RWPE2 (cell line): ENCODE measurements around the gene KAZN.

Experiments
- ATAC-seq: fragments of 200-7000 bp; cut with Tn5 transposase; 3 replicates; pipeline ENCODE4 v1.9.1; 2021; ENCODE audit warnings: low read depth
- DNase-seq: peaks from one replicate; pipeline ENCODE4 v3.0.0-alpha.2; 2020; ENCODE audit warnings: low spot score
- H3K27ac ChIP-seq: fragments of 450-650 bp; 2 replicates; pipeline ENCODE4 v1.5.1; 2017; ENCODE audit warnings: mild to moderate bottlenecking; ENCODE audit not compliant: poor library complexity, severe bottlenecking
- H3K27me3 ChIP-seq: fragments of 250-450 bp; sonication (Bioruptor Pico); 2 replicates; pipeline ENCODE4 v1.5.1; 2021; ENCODE audit warnings: mild to moderate bottlenecking, moderate library complexity; ENCODE audit not compliant: insufficient read depth, poor library complexity, severe bottlenecking
- H3K36me3 ChIP-seq: fragments of 250-450 bp; sonication (Bioruptor Pico); 2 replicates; pipeline ENCODE4 v1.5.1; 2020; ENCODE audit warnings: low read depth, mild to moderate bottlenecking, moderate library complexity
- H3K4me1 ChIP-seq: fragments of 250-450 bp; sonication (Bioruptor Pico); 2 replicates; pipeline ENCODE4 v1.5.1; 2021; ENCODE audit warnings: mild to moderate bottlenecking, moderate library complexity; ENCODE audit not compliant: insufficient read depth, poor library complexity, severe bottlenecking
- H3K4me3 ChIP-seq: fragments of 250-450 bp; sonication (Bioruptor Pico); 2 replicates; pipeline ENCODE4 v1.5.1; 2021; ENCODE audit warnings: mild to moderate bottlenecking, moderate library complexity; ENCODE audit not compliant: severe bottlenecking
- H3K9me3 ChIP-seq: fragments of 250-450 bp; sonication (Bioruptor Pico); 2 replicates; pipeline ENCODE4 v1.5.1; 2021; ENCODE audit warnings: mild to moderate bottlenecking, moderate library complexity; ENCODE audit not compliant: severe bottlenecking
- TF ChIP-seq, protein P1 (sequence below): fragments of 450-650 bp; IDR thresholded peaks from one replicate; pipeline ENCODE4 v1.5.1; 2017; ENCODE audit warnings: mild to moderate bottlenecking, moderate library complexity; ENCODE audit not compliant: poor library complexity, severe bottlenecking

The KAZN gene

DNA sequence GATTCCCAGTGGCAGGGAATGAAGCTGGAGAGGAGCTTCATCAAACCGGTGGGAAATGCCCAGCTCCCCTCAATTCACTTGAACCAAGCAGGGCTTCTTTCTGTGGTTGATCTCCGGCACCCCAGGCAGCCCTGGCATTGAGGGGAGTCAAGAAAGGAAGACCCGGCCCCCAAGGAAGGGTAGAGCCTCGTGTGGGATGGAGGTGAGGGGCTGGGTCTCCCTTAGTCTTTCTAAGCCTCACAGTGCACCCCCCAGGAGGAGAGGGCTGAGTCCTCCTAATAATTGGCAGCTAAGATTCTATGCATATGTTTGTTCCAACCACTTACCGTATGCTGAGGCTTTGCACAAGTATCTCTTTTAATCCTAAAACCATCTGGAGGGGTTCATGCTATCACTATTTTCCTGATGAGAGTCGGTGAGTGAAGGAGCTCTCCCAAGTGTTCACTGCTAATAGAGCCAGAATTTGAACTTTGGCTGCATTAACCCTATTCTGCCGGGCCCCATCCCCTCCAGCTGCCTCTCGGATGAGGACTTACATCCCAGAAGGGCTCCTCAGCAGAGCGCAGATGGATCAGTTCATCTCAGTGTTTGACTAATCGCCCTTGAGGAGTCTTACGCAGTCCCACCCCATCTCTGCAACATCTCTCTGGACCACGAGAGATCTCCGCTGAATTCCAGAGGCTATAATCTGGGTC is 521.9 kb downstream of the KAZN start:
- no peak for ATAC-seq

GRCh38 chr1:15122331-15122730 is 523.8 kb downstream of the KAZN start:
- no peak overlapping the region for H3K27ac ChIP-seq
- no peaks in the 10 kb centered on the region for H3K4me1 ChIP-seq
- TF ChIP-seq, protein P1, sequence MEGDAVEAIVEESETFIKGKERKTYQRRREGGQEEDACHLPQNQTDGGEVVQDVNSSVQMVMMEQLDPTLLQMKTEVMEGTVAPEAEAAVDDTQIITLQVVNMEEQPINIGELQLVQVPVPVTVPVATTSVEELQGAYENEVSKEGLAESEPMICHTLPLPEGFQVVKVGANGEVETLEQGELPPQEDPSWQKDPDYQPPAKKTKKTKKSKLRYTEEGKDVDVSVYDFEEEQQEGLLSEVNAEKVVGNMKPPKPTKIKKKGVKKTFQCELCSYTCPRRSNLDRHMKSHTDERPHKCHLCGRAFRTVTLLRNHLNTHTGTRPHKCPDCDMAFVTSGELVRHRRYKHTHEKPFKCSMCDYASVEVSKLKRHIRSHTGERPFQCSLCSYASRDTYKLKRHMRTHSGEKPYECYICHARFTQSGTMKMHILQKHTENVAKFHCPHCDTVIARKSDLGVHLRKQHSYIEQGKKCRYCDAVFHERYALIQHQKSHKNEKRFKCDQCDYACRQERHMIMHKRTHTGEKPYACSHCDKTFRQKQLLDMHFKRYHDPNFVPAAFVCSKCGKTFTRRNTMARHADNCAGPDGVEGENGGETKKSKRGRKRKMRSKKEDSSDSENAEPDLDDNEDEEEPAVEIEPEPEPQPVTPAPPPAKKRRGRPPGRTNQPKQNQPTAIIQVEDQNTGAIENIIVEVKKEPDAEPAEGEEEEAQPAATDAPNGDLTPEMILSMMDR: no peak
- H3K9me3 ChIP-seq: no peaks in the 10 kb centered on the region
- H3K4me3 ChIP-seq: no peak overlapping the region
- DNase-seq (no peak), ATAC-seq (no peak)
- no peaks in the 10 kb centered on the region for H3K27me3 ChIP-seq
- H3K36me3 ChIP-seq: no peaks in the 10 kb centered on the region

More for the DNA sequence above, 521.9 kb downstream of the KAZN start:
- Histone ChIP-seq H3K36me3 (no peaks in the 10 kb centered on the region), H3K4me1 (no peaks in the 10 kb centered on the region), H3K27ac (no peak overlapping the region), H3K27me3 (no peaks in the 10 kb centered on the region), H3K4me3 (no peak overlapping the region), H3K9me3 (no peaks in the 10 kb centered on the region)
- TF ChIP-seq, protein P1: no peak
- no peak for DNase-seq

GRCh38 chr1:15123270-15123669 is 524.8 kb downstream of the KAZN start:
- Histone ChIP-seq H3K4me1 (no peaks in the 10 kb centered on the region), H3K27me3 (no peaks in the 10 kb centered on the region), H3K36me3 (no peaks in the 10 kb centered on the region), H3K9me3 (no peaks in the 10 kb centered on the region), H3K4me3 (no peak overlapping the region), H3K27ac (no peak overlapping the region)
- TF ChIP-seq, protein P1: no peak
- ATAC-seq: no peak
- DNase-seq: no peak

- Histone ChIP-seq H3K27ac (no peak overlapping the region), H3K36me3 (no peaks in the 10 kb centered on the region), H3K9me3 (no peaks in the 10 kb centered on the region), H3K4me3 (no peak overlapping the region), H3K27me3 (no peaks in the 10 kb centered on the region), H3K4me1 (no peaks in the 10 kb centered on the region)
- TF ChIP-seq, protein P1: no peak
- no peak for ATAC-seq
- no peak for DNase-seq
These were observed 525.4 kb downstream of the KAZN start for GRCh38 chr1:15123925-15124324.

- Histone ChIP-seq H3K9me3 (no peaks in the 10 kb centered on the region), H3K27ac (no peak overlapping the region), H3K4me3 (no peak overlapping the region), H3K4me1 (no peaks in the 10 kb centered on the region), H3K27me3 (no peaks in the 10 kb centered on the region), H3K36me3 (no peaks in the 10 kb centered on the region)
- TF ChIP-seq, protein P1: no peak
- no peak for ATAC-seq
- DNase-seq: no peak
These were observed 526.0 kb downstream of the KAZN start for GRCh38 chr1:15124362-15125100.
